T-helper 9 cell (primary cell): ENCODE measurements around the gene NSD1.
A peak's percentile ranks its signal among the peaks of the same experiment; 100 is the strongest.

Source experiments
- DNase-seq: peaks from one replicate; pipeline ENCODE4 v3.0.0-alpha.2; 2020

NSD1 gene

DNA sequence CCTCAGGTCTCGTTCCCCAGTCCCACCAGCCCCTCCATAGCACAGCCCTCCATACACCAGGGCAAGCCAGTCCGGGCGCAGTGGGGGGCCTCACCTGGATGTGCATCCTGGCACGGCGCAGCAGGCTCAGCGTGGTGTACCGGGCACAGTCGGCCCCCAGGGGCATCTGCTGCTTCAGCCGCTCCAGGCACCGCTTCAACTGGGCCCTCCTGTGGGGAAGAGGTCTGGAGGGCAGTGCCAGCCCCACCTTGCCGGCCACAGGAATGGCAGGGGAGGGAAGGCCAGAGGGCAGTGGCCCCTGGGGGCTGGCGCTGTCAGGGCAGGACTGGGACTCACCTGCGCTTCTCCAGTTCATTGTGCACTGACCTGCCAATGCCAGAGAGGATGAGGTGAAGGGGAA lies 176.8 kb downstream of the NSD1 start:
- no peak for DNase-seq

DNA sequence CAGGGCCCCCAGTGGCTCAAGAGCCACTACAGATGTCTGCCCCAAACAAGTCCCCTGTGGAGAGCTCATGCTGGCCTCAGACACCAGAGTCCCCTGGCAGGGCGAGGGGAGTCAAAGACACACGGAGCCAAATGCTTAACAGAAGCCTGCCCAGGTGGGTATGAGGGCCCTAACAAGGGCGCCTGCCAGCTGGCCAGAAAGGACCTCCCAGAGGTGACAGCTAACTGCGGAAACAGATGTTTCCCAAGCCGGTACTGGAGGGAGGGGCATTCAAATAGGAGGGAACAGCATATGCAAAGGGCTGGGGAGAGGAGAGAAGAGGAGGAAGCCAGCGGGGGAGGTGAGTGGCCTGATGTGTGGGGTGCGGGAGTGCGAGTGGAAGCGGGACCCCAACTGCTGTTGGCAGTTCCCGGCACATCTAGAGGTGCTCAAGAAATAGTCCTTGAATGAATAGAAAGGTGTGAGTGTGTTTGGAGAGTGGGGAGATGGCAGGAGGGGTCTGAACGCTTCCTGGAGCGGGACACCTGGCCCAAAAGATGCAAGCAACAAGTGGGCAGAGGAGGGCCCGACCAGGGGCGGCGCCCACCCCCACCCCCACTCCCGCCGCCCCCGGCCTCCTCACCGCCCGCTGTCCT lies 177.3 kb downstream of the NSD1 start:
- no peak for DNase-seq

DNA sequence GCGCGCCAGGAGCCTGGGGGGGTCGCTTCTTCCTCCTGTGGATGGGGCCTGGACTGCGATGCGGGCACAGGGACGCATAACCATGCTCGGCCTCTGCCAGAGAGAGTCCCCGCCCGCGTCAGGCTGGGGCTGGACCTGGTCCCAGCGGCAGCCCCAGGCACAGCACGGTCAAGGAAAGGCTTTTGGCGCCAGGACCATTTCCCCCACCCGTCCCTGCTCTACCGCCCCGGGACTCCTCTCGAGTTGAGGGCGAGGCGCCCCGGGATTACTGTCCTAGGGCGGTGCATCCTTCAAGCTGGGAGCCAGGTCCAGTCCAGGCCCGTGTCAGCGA lies 177.8 kb downstream of the NSD1 start:
- DNase-seq: no peak

DNA sequence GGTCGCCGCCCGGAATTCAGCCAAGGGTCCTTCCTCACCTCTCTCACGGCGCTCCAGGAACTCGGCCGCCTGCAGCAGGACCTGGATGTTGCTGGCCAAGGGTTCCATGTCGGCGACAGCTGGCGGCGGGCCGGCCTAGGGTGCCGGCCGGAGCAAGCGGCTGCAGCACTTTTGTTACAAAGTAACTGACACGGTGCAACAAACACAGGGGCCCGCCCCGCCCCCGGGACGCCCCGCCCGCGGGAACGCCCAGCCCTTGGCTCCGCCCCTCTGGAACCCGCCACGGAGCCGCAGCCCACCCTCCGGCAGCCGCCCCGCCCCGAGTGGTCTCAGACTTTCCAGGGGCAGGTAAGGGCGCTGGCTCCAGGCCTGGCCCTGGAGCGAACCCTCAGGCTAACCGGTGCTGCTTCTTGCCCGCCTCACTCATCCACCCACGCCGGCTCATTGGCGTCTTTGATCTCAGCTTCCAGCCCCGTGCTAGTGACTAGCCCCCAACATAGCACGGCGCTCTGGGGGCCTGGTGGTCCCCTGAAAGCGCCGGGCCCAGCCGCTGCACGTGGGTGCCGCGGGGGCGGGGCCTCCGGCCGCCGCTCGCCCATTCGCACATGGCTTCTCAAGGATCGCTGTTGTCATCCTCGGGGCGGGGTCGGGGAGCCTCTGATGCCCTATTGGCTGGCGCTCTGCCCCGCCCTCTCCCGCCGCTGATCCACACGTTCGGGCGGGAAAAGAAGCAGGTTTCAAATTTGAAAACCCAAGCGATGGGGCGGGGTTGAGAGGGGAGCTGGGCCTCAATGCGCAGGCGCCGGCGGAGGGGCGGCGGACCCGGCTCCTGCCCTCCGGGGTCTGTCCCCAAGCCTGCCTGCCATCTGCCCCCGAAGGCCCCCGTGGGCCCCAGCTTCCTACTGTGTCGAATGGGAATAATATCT lies 178.4 kb downstream of the NSD1 start, which contains the start of gene MXD3:
Gene MXD3 (minus strand): TSS at position 176 of the 926 bp plus-strand sequence. CDS start 68 bp downstream, at position 108.
- peak; percentile 92 for DNase-seq

DNA sequence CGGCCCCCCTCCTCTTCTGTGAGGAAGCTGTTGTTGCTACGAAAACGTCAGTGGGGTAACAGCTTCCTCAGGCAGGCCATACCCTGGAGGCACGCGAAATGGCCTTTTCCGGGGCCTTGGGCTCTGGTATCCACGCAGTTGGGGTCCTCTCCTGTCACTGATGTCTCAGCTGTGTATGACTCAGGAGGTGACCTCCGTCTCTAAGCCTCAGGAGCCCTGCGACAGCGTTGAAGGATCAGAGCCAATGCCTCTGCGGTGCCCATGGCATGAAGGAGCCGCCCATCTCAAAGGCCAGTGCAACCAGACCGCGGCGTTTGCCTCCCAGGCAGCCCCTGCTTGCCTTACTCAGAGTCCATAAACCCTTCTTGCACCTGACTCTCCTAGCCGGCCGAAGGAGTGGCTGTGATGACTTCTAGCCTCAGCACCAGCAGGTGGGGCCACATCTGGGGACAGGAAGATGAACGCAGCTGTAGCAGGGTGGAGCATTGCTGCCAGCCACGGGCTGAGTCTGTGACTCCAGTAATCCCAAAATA lies 179.1 kb downstream of the NSD1 start:
- DNase-seq: no peak

DNA sequence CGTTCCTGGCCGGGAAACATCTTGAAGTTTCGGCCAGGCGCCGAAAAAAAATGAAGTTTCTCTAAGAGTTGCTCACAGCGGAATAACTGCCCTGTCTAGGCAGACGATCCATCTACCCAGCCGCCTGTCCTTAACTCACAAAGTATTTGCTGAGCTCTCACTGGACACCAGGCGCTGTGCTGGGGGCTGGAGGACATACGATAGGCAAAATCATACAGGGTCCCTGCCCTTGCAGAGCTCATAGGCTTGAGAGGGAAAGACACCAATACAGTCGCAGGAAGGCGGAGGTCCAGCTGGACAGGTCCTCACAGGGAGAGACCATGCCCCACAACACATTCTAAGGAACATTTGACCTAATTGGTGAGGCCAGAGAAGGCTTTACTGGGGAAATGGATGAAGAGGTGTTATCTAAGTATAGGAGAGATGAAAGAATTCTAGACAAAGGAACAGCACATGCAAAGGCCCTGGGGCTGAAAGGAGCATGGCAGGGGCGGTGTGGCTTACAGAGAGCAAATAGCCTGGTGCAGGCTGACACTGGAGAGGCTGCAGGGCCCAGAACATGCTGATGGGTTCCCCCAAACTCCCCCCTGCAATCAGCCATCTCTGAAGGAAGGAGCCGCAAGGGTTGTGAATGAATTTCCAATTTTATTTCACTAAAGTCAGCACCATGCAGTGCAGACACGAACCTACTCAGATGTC lies 180.1 kb downstream of the NSD1 start:
- DNase-seq: no peak

DNA sequence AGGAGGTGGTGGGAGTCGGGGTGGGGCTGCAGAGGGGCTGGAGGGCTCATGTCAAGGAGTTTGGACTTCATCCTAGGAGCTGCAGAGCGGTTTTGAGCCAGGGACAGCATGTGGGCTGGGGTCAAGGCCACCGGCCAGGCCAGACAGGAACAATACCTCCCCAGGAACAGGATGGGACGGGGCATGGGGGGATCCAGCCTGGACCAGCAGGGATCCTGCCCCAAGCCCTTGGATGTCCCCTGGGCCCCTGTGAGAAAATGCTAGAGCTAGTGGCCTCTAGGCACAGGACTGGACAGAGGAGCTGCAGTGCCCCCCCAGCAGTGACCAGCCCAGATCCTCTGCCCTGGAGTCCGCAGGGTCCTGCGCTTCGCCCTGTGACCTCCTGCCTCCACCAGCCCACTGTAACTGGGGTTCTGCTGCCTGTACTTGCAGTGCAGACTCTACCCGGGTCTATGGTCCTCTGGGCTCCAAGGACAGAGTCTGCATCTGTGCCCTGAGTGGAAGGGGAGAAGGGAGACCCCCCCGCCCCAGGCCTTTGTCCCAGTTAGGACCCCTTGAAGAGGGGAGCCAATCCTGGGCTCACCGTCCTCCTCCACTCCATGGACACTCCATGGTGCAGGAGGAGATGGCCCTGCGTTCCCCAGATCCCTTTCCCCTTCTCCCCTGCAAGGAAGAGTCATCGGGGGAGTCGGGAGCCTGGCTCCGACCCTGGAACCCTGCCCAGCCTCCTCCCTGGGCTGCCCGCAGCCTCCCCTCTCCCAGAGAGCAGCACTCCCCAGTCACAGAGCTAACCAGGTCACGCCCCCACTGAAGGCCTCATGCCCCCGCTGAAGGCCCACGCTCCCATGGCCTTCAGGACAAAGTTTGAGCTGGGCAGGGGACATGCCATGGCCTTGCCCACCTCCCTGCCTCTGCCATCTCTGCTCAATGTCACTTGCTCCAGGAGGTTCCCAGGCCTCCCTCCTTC lies 181.1 kb downstream of the NSD1 start:
- DNase-seq: no peak

DNA sequence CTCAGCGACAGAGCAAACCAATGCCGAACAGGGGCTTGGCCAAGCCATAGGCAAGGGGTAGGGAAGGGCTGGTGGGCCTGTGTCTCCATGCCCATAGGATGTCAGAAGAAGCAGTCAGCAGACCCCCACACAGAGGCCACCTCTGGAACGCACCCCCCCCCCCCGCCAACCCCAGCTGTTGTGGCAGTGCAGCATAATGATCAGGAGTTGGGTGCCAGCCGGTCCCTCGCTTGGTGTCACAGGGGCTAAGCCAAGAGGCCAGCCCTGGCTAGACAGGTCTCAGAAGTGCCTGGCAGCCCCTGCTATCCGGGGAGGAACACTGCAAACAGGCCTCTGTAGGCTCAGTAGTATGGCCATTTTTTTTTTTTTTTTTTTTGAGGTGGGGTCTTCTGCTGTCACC lies 181.8 kb downstream of the NSD1 start:
- DNase-seq: no peak

DNA sequence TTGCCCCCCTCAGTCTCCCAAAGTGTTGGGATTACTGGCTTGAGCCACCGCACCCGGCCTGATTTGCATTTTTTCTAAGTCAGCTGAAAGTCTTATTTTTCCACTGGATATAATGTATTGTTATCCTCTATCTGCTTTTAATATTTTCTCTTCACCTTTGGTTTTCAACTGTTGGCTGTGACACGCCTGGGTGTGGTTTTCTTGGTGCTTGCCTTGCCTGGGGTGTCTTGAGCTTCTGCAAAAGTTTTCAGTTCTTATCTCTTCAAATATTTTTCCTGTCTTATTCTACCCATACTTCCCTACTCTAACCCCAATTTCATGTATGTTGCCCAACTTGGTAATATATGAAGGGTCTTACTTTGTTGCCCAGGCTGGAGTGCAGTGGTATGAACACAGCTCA lies 182.4 kb downstream of the NSD1 start:
- no peak for DNase-seq

DNA sequence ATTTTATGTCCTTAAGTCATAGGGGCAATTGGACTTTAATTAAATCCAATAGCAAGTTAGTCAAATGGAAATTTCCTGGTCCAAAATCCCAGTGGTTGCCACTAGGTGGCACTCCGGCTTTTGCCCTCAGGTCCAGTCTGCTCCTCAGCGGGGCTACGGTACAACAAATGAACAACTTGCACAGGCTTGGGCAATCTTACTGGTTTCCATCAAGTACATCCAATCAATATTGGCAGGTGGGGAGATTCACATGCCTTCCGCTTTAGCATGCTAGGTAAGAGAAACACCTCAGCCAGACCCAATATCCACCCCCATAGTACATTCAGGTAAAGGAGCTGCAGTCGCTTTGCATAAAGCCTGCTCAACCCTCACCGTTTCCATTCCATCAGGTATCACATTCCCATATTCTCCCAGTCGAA lies 184.4 kb downstream of the NSD1 start:
- peak; percentile 63 for DNase-seq

DNA sequence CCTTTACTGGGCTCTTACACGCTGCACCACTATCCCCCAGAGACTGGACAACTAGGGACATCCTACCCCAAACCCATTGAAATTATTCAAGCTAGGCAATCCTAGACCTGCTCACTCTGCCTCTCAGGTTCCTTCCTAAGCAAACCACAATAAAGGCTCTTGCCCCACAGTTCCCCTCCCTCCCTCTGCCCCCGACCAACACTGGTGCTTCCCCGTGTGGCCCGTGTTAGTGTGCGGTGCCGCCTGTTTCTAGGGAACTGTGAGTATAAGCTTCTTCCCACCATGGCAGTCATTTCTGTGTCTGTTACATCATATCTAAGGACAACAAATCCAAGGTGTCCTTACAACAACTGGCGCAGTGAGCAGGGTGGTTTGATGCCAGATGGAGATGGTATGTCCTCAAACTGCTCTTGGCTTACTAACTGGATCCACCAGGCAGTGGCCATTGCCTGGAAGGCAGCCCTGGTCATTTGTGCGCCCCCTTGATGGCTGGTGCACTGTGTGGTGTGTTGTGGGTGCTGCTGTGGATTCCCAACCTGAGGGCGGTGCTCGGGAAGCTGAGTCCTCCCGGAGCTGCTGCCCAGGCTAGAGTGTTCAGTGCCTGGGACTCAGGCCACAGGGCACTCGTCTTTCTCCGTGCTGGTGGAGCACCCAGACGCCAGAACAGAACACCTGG lies 186.5 kb downstream of the NSD1 start:
- DNase-seq: no peak

DNA sequence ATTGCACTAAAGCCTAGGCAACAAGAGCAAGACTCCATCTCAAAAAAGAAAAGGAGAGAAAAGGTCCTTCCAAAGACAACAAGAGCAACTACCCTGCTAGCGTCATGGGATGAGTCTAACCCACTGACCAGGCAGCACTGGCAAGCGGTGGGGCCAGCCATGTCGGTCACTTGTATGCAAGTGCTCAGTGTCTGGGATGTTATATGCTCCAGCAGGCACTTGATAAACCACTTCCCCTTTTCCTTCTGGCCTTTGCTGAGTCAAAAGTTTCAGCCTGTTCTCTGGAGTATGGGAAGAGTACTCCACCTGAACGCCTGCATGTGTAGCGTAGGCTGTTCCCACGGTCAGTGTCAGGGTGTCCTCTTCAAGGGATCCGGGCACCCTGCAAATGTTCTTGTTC lies 187.3 kb downstream of the NSD1 start:
- no peak for DNase-seq

DNA sequence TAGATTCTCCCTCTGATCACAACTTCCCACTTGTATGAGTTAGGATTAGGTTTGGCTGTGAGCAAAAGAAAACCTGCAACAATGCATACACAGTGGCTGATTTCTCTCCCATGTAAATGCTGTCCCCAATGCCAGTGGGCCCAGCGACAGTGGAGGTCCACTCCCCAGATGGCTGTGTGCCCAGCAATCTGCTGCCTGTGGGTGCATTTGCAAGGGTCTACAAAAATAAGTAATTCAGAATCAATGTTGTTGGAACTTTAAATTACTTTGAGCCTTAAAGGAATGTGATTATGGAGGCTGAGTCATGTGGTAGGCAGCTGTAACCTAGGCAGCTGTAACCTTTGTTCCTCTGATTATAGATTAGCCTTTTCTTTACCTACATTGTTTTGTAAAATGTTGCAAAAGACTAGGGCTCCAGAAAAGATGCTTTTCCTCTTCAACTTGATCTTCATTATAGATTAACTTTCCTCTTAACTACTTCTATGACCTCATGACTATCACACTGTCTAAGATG lies 192.4 kb downstream of the NSD1 start:
- no peak for DNase-seq

DNA sequence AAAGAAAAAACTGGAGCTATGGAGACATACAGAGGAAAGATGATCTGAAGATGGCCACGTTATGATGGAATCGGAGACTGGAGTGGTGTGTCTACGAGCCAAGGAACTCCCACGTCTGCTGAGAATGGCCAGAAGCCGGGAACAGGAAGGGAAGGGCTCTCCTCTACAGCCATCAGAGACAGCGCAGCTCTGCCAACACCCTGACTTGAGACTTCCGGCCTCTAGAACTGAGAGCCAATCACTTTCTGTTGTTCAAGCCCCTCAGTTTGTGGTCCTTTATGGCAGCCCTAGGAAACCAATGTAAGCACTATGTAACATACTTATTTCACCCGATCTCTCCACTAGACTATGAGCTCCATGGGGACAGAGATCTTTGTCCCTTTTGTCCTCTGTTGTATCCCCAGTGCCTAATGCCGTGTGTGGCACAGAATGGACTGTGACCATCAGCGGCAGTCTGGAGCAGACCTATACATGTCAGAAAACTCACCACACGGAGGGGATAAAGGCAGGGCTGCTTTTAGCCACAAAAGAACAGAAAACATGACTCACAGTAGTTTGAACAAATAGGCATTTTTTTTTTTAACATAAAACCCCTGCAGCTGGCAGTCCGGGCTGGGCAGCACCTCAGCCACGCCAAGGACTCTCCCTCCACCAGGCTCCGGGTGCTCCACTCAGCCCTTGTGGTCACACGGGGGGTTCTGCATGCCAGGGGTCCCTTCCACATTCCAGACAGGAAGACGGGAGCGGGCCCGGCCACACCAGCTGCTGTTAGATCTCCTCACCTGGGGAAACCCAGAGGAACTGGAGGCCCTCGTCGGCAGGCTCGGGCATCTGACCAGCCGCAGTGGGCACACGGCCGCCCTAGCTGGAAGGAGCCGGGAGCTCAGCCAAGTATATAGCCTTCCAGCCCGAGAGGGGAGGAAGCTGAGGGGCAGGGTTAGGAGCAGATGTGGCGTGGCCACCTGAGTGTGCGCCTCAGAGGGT lies 194.3 kb downstream of the NSD1 start:
- no peak for DNase-seq

DNA sequence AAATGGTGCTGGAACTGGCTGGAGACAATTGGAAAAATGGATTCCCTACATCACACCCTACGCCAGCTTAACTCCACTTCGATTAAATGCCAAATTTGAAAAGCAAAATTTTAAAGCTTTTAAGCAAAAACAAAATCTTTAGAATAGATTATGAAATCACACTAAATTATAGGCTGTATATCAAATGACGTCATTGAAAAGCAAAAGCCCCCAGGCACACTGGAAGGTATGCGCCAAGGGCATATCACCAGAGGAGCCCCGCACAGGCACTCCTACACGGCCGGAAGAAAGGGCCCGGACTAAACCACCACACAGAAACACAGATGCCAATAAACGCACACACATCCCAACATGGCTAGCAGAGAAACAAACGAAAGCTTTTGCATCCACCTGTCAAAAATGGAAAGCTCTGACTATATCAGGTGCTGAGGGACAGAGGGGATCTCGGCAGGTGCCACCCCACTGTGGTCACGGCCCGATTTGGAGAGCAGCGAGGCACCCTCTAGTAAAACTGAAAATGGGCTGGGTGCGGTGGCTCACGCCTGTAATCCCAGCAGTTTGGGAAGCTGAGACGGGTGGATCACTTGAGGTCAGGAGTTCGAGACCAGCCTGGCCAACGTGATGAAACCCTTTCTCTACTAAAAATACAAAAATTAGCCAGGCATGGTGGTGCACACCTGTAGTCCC lies 195.1 kb downstream of the NSD1 start:
- no peak for DNase-seq

DNA sequence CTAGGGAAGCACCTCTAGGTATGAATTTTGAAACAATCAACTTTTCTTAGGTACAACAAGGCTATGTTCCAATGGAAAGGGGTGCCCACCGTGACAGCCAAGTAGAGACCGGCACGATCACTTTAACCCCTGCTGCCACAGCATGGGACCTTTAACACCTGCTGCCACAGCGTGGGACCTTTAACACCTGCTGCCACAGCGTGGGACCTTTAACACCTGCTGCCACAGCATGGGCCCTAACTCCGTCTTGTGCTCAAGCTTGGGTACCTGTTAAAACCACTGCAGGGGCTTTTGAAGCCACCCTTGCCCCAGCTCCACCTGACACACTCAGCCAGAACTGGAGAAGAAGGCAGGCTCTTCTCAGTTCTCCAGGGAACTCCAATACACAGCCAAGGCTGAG lies 196.3 kb downstream of the NSD1 start:
- no peak for DNase-seq

DNA sequence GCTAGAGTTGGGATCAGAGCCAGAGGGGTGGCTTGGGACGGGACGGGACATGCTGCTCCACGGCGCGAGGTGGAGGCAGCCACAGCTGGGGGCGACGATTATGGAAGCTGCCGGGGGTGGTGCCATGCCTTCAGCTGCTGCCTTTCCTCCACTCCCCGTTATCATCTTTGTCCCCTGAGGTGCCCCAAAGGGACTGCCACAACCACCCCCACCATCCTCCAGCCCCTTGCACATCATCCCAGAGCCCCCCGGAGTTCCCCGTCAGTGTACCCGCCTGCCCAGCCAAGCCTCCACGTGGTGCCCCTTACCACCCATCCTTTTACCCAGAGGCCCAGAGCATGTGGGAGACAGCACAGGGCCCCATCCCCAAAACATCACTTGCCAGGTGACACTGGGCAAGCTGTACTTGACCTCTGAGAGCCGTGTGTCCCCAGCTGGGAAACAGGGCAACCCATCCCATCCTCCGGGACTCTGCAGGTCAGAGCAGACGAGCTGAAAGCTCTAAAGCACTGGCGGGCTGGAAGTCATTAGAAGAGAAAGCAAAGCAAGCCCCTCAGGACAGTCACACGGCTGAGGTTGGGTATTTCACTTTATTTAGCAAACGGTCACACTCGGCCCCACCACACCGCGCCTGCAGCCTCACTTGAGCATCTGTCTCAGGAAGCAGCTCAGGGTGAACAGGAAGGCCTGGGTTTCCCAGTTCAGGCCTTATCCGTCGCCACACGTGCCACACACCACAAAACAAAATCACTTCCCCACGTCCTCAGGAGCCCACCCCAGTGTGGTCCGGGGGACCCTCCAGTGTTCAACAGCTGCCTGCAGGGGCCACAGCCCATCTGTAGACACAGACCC lies 197.6 kb downstream of the NSD1 start:
- DNase-seq: no peak
